Loucy (cell line): Measurements from ENCODE around the gene ZNF423.

Experiments used
- CTCF ChIP-seq: fragments of 200-600 bp; sonication (generic); conservative IDR thresholded peaks from 2 replicates; pipeline ENCODE4 v1.5.1; 2014; ENCODE audit warnings: mild to moderate bottlenecking, antibody characterized with exemption, low read length
- EZH2phosphoT487 ChIP-seq: fragments of 200-600 bp; IDR thresholded peaks from 2 replicates; pipeline ENCODE4 v1.6.1; 2018; ENCODE audit warnings: antibody characterized with exemption, mild to moderate bottlenecking, moderate library complexity, borderline replicate concordance

GRCh38 chr16:49730772-49731171 is 125.1 kb downstream of the ZNF423 start:
- TF ChIP-seq CTCF (no peak), EZH2phosphoT487 (no peak)
